ENCODE results near the gene GRIA2.

DNA sequence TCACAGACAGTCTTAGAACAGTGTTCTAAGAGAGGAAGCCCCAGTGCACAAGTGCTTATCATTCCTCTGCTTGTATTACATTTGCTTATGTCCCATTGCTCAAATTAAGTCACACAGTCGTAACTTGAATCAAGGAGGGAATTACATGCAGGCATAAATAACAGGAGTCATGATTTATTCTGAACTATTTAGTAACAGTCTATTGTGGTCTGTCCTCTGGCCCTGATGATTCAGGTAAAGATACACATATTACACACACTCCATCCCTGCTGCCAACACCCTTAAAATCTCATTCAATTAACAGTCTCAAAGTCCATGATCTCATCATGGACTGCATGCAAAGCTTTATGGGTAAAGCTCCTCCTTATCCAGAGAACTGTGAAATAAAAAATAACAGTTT is 60.1 kb downstream of the GRIA2 start:
- TF ChIP-seq HNF4G (IDR thresholded peaks at IDR 0.05) (no peak), TAF1 (conservative IDR thresholded peaks at IDR 0.05) (no peak), EGR1 (IDR thresholded peaks at IDR 0.05; ENCODE audit: low read depth in 2 of 2) (no peak), SP1 (IDR thresholded peaks at IDR 0.05) (no peak), JUND (IDR thresholded peaks at IDR 0.05) (no peak)
- TF ChIP-seq, protein P1, sequence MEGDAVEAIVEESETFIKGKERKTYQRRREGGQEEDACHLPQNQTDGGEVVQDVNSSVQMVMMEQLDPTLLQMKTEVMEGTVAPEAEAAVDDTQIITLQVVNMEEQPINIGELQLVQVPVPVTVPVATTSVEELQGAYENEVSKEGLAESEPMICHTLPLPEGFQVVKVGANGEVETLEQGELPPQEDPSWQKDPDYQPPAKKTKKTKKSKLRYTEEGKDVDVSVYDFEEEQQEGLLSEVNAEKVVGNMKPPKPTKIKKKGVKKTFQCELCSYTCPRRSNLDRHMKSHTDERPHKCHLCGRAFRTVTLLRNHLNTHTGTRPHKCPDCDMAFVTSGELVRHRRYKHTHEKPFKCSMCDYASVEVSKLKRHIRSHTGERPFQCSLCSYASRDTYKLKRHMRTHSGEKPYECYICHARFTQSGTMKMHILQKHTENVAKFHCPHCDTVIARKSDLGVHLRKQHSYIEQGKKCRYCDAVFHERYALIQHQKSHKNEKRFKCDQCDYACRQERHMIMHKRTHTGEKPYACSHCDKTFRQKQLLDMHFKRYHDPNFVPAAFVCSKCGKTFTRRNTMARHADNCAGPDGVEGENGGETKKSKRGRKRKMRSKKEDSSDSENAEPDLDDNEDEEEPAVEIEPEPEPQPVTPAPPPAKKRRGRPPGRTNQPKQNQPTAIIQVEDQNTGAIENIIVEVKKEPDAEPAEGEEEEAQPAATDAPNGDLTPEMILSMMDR (IDR thresholded peaks at IDR 0.05; ENCODE audit: low read depth, low read length, missing input control): no peak
- TF ChIP-seq, protein P2, sequence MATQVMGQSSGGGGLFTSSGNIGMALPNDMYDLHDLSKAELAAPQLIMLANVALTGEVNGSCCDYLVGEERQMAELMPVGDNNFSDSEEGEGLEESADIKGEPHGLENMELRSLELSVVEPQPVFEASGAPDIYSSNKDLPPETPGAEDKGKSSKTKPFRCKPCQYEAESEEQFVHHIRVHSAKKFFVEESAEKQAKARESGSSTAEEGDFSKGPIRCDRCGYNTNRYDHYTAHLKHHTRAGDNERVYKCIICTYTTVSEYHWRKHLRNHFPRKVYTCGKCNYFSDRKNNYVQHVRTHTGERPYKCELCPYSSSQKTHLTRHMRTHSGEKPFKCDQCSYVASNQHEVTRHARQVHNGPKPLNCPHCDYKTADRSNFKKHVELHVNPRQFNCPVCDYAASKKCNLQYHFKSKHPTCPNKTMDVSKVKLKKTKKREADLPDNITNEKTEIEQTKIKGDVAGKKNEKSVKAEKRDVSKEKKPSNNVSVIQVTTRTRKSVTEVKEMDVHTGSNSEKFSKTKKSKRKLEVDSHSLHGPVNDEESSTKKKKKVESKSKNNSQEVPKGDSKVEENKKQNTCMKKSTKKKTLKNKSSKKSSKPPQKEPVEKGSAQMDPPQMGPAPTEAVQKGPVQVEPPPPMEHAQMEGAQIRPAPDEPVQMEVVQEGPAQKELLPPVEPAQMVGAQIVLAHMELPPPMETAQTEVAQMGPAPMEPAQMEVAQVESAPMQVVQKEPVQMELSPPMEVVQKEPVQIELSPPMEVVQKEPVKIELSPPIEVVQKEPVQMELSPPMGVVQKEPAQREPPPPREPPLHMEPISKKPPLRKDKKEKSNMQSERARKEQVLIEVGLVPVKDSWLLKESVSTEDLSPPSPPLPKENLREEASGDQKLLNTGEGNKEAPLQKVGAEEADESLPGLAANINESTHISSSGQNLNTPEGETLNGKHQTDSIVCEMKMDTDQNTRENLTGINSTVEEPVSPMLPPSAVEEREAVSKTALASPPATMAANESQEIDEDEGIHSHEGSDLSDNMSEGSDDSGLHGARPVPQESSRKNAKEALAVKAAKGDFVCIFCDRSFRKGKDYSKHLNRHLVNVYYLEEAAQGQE (IDR thresholded peaks at IDR 0.05): no peak
- TF ChIP-seq, protein P3, sequence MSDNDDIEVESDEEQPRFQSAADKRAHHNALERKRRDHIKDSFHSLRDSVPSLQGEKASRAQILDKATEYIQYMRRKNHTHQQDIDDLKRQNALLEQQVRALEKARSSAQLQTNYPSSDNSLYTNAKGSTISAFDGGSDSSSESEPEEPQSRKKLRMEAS (IDR thresholded peaks at IDR 0.05): no peak
- TF ChIP-seq, protein P4, sequence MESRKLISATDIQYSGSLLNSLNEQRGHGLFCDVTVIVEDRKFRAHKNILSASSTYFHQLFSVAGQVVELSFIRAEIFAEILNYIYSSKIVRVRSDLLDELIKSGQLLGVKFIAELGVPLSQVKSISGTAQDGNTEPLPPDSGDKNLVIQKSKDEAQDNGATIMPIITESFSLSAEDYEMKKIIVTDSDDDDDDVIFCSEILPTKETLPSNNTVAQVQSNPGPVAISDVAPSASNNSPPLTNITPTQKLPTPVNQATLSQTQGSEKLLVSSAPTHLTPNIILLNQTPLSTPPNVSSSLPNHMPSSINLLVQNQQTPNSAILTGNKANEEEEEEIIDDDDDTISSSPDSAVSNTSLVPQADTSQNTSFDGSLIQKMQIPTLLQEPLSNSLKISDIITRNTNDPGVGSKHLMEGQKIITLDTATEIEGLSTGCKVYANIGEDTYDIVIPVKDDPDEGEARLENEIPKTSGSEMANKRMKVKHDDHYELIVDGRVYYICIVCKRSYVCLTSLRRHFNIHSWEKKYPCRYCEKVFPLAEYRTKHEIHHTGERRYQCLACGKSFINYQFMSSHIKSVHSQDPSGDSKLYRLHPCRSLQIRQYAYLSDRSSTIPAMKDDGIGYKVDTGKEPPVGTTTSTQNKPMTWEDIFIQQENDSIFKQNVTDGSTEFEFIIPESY (IDR thresholded peaks at IDR 0.05): no peak
